Activated naive CD8-positive, alpha-beta T cell (primary cell): Measurements from ENCODE around the gene PCNX3.
"Not testable (repeated sequence)": the region's sequence is repeated elsewhere in the genome, so short reads cannot be mapped to it uniquely, and the experiment has no call there.

Experiments
- H3K27ac Mint-ChIP-seq: one replicate; pipeline ENCODE4 v1.8.0; 2021; ENCODE audit warnings: mixed read lengths
- H3K27me3 Mint-ChIP-seq: one replicate; pipeline ENCODE4 v1.8.0; 2021; ENCODE audit warnings: mixed read lengths
- H3K36me3 Mint-ChIP-seq: one replicate; pipeline ENCODE4 v1.8.0; 2021; ENCODE audit warnings: mixed read lengths
- H3K4me1 Mint-ChIP-seq: one replicate; pipeline ENCODE4 v1.8.0; 2021; ENCODE audit warnings: low read depth, mixed read lengths
- H3K4me3 Mint-ChIP-seq: one replicate; pipeline ENCODE4 v1.8.0; 2021; ENCODE audit warnings: mild to moderate bottlenecking, mixed read lengths
- H3K9me3 Mint-ChIP-seq: one replicate; pipeline ENCODE4 v1.8.0; 2021; ENCODE audit warnings: low read depth, mixed read lengths

The PCNX3 gene

DNA sequence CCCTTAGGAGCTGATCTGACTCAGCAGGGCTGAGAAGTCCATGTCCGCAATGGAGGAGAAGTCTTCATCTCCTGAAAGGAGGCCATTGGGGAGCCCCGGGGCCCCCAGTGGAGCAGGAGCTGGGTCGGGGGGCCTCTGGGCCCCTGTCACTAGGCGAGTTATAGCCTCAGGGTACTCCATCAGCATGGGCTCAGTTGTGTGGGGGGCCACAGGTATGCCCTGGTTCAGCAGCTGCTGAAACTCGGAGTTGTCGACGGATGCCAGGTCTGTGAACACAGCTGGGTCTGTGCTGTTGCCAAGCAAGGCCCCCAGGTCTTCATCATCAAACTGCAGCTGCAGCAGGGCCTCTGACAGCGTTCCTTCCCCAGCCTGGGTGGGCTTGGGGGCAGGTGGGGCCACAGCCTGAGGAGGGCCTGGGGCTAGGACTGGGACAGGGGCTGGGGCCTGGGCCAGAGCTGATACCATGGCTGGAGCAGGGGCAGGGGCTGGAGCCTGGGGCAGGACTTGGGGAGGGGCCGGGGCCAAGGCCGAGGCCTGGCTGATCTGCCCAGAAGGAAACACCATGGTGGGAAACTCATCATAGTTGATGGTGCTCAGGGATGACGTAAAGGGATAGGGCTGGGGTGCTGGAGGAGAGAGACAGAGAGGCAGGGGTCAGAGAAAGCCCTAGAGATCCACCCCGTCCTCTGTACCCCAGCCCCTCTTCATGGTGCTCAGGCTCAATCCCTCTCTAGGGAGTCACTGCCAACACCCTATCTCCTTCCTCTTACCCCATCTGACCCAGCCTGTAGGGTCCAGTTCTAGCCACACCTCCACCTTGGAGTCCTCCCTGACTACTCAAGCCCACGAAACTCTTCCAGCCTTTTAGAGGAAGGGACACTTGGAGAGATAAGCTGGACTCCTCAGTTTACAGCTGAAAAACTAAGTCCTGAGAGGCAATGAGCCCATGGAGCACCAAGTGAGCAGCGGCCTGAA, 39.1 kb downstream of the PCNX3 start:
- Mint-ChIP-seq H3K27ac (peak overlapping the region; percentile 41), H3K9me3 (no peaks in the 10 kb centered on the region), H3K4me1 (peaks cover 64% of the 10 kb centered on the region), H3K36me3 (no peaks in the 10 kb centered on the region), H3K4me3 (no peak overlapping the region), H3K27me3 (no peaks in the 10 kb centered on the region)

DNA sequence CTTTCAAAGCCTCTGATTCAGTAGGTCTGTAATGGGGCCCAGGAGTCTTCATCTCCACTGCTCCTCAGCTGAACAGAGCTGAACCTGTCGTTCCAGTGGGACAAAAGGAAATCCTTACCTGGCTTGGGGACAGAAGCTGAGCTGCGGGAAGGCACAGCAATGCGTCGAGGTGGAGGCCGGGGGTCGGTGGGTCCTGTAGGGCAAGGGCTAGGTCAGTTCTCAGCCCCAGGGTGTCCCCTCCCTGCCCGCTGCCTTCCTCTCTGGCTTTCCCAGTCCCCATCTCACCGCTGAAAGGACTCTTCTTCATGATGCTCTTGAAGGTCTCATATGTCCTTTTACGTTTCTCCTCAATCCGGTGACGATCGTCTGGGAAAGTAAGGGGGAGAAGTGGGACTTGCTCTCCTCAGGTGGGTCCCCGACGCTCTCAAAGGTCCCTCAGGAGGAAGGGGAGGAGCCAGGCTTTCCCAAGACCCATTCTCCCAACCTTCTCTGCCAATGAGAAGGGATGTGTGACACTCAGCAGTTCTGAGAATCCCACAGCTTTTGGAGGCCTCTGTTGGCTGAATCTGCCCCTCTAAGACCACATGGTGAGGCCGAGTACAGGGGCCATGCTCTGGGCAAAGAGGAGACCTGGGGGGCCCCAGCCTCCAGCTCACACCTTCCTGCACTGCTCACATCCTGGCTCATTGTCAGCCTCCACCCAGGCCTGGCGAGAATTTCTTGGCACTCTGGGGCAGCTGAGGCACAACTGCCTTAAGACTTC, 40.2 kb downstream of the PCNX3 start:
- H3K27me3 Mint-ChIP-seq = no peaks in the 10 kb centered on the region
- H3K27ac Mint-ChIP-seq = peak overlapping the region; percentile 62
- no peaks in the 10 kb centered on the region for H3K36me3 Mint-ChIP-seq
- H3K4me1 Mint-ChIP-seq = peaks cover 72% of the 10 kb centered on the region
- H3K9me3 Mint-ChIP-seq = no peaks in the 10 kb centered on the region
- peak overlapping the region; percentile 30 for H3K4me3 Mint-ChIP-seq

DNA sequence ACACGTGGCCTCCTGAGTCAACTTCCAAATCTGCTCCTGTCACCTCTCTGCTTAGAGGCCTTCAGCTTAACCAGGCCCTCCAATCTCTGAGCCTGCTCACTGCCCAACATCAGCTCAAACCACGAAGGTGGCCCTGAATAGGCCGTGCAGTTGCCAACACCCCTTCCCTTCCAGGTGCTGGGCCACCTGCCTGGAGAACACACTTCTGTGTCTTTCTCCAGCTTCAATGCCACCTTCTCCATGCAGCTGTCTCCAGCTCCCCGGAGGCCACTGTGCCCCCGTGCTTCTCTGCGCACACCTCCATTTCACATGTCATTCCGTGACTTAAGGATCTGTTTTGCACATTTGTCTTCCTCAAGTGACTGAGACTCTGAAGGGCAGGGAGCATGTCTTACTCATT, 41.9 kb downstream of the PCNX3 start:
- H3K27ac Mint-ChIP-seq = peak overlapping the region; percentile 73
- H3K4me3 Mint-ChIP-seq = peak overlapping the region; percentile 13
- no peaks in the 10 kb centered on the region for H3K9me3 Mint-ChIP-seq
- H3K36me3 Mint-ChIP-seq = no peaks in the 10 kb centered on the region
- H3K4me1 Mint-ChIP-seq = peaks cover 66% of the 10 kb centered on the region
- H3K27me3 Mint-ChIP-seq = no peaks in the 10 kb centered on the region

DNA sequence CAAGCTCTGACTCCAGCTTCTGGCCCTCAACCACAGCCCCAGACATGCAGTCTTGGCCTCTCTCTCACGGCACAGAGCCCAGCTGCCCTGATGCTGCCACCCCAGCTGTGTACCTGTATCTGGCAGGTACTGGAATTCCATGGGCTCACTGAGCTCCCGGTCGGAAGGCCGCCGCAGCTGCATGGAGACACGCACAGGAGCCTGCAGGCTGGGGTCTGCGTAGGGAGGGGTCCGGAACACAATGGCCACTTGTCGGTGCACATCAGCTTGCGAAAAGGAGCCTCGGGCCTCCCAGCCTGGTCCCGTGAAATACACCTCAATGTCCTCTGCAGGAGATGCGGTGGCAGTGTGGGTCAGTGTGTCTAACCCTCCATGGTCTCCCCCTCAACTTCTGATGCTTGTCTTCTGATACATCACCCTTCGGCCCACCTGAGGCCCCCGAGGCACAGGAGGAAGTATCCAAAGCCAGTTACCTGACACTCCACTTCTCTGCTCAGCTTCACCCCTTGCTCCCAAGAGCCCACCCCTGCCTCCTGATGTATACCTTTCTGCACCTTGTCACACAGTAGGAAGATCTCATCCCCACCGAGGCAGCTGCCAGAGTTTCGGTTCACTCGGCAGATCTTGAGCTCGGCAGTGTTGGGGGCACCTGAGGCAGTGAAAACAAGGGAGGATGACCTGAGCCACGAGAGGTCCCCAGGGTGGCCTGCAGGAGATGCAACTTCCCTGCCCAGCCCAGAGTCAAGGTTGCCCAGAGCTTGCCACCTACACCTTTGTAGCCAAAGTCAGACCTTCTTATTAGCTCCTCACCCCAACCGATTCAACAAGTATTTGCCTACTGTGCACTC, 42.8 kb downstream of the PCNX3 start:
- peak overlapping the region; percentile 81 for H3K27ac Mint-ChIP-seq
- H3K4me3 Mint-ChIP-seq = no peak overlapping the region
- H3K27me3 Mint-ChIP-seq = no peaks in the 10 kb centered on the region
- peaks cover 58% of the 10 kb centered on the region for H3K4me1 Mint-ChIP-seq
- no peaks in the 10 kb centered on the region for H3K9me3 Mint-ChIP-seq
- H3K36me3 Mint-ChIP-seq = no peaks in the 10 kb centered on the region

DNA sequence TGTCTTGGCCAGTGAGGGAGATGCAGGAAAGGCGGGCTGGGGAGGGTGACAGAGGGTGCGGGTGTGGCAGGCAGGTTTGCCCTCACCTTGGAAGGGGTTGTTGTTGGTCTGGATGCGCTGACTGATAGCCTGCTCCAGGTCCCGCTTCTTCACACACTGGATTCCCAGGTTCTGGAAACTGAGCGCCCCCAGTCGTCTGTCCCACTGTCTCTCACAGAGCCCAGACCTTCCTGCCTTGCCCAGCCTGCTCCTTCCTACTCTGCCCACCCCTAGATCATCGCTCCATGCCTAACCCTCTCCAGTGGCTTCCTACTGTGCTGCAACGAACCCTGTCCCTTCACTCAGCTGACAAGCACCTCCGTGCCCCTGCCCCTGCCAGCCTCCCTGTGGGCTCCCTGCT, 44.5 kb downstream of the PCNX3 start:
- H3K4me1 Mint-ChIP-seq = peaks cover 52% of the 10 kb centered on the region
- H3K9me3 Mint-ChIP-seq = no peaks in the 10 kb centered on the region
- H3K36me3 Mint-ChIP-seq = no peaks in the 10 kb centered on the region
- no peaks in the 10 kb centered on the region for H3K27me3 Mint-ChIP-seq
- peak overlapping the region; percentile 90 for H3K27ac Mint-ChIP-seq
- peak overlapping the region; percentile 66 for H3K4me3 Mint-ChIP-seq

DNA sequence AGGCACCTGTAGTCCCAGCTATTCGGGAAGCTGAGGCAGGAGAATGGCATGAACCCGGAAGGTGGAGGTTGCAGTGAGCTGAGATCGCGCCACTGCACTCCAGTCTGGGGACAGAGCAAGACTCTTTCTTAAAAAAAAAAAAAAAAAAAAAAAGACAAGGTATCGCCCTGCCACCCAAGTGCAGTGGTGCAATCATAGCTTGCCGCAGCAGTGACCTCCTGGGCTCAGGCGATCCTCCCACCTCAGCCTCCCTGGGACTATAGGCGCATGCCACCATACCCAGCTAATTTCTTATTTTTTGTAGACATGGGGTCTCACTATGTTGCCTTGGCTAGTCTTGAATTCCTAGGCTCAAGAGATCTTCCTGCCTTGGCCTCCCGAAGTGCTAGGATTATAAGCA, 45.3 kb downstream of the PCNX3 start:
- peak overlapping the region; percentile 90 for H3K27ac Mint-ChIP-seq
- H3K9me3 Mint-ChIP-seq, H3K27me3 Mint-ChIP-seq, H3K36me3 Mint-ChIP-seq: not testable (repeated sequence)
- H3K4me1 Mint-ChIP-seq = peaks cover 47% of the 10 kb centered on the region
- peak overlapping the region; percentile 90 for H3K4me3 Mint-ChIP-seq

DNA sequence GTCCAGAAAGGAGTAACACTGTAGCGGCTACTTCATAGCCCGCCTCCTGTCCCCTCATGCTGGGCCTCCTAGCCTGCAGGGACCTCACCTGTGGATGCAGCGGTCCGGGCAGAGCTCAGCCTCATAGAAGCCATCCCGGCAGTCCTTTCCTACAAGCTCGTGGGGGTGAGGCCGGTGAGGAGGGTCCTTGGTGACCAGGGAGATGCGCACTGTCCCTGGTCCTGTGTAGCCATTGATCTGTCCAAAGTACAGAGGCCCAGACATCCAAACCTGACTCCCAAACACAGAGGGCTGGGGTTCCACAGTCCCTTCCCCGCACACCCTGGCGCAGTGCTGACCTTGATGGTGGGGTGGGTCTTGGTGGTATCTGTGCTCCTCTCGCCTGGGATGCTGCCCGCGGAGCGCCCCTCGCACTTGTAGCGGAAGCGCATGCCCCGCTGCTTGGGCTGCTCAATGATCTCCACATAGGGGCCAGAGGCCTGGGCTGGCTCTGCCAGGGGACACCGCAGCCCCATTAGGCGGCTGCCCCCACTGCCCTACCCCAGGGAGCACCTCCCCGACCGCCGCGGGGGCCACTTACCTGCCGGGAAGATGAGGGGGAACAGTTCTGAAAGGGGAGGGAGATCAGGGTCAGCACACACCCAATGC, 46.1 kb downstream of the PCNX3 start:
- Mint-ChIP-seq H3K27ac (peak overlapping the region; percentile 68), H3K4me1 (peaks cover 43% of the 10 kb centered on the region), H3K36me3 (no peaks in the 10 kb centered on the region), H3K27me3 (no peaks in the 10 kb centered on the region), H3K4me3 (peak overlapping the region; percentile 90), H3K9me3 (no peaks in the 10 kb centered on the region)

DNA sequence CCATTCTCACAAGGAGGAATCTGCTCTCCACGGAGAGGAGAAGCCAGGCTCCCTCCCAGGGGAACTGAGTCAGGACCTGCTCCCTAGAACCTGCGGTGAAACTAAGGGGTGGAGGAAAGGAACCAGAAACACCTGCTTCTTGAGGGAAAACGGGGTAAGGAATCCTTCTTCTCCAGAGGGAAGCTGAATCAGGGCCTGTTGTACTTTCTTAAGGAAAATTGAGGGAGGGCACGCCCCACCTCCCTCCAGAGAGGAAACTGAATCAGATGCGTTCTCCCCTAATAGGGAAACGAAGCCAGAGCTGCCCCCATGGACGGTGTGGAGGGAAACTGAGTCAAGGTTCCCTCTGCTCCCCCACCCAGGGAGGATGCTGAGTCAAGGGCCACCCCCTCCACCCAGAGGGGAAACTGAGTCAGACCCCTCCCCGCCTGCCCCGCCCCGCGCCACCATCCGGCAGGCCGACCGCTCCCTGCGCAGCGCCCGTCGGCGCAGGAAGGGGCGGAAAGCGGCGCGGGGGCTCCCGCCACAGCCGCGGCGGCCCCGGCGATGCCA, 46.7 kb downstream of the PCNX3 start:
- H3K27me3 Mint-ChIP-seq = no peaks in the 10 kb centered on the region
- H3K4me3 Mint-ChIP-seq = peak overlapping the region; percentile 90
- no peaks in the 10 kb centered on the region for H3K9me3 Mint-ChIP-seq
- peaks cover 38% of the 10 kb centered on the region for H3K4me1 Mint-ChIP-seq
- no peaks in the 10 kb centered on the region for H3K36me3 Mint-ChIP-seq
- peak overlapping the region; percentile 68 for H3K27ac Mint-ChIP-seq

DNA sequence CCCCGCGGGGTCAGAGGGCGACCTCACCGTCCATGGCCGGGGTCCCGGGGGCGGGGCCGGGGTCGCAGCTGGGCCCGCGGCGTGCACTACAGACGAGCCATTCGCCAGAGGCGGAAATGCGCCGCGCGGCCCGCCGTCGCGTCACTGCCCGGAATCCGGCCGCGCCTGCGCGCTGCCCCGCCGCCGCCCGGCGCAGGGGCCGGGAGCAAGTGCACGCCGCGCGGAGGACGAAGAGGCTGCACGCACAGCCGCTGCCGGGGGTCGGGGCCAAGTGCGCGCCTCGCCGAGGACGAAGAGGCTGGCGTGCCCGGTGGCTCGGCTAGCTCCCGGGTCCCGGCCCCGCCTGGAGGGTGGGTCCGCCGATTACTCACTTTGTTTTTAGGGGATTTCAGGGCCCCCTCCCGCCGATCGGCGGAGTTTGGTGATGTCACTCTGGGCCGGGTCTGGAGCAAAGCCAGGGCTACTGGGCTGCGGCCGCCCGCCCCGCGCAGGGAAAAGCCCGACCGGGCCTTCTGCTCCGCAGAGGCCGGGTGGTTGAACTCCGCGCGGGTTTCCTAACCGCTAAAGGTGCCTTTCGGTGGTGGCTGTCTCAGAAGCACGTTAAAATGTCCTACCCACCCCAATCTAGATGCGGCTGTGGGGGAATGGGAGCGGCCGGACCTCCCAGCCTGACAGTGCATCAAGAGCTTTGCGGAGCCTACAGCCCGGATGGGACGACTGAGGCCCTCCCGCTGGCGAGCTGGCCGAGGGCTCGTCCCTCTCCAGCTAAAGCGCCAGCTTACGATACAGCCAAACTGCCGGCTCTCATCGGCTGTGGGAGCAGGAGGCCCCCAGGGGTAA, 47.4 kb downstream of the PCNX3 start, which contains the start of gene RELA:
TSS of gene RELA (minus strand) at position 118 of the 840 bp plus-strand sequence. CDS start at position 34, 84 bp downstream.
- no peaks in the 10 kb centered on the region for H3K27me3 Mint-ChIP-seq
- peak within 1 kb of the TSS; percentile 87 for H3K27ac Mint-ChIP-seq
- no peaks in the 10 kb centered on the region for H3K36me3 Mint-ChIP-seq
- peak within 1 kb of the TSS; percentile 90 for H3K4me3 Mint-ChIP-seq
- no peaks in the 10 kb centered on the region for H3K9me3 Mint-ChIP-seq
- H3K4me1 Mint-ChIP-seq = peaks cover 36% of the 10 kb centered on the region

DNA sequence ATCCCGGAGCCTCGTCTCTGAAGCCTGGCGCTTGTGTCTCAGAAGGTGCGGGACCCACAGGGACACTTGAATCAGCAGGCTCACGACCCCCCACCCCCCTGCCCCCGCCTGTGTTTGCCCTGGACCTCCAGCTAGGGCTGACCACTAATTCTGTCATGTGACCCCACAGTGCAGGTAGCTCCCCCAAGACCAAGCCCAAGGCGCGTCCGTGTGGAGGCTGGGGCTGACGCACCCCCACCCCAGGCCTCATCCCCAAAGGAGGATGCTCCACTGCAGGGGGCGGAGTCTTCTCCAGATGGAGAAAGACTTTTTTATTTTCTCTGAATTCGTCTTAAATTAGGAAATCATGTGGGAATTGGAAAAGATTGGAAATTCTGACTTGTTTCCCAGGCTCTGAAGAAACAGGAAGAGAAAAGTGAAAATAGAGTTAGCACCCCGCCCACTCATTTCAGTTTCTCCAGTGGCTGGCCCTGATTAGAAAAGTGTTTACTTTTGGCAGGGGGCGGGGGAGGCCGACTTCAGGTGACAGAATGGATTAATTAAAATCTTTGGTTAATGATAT, 48.1 kb downstream of the PCNX3 start:
- Mint-ChIP-seq H3K36me3 (no peaks in the 10 kb centered on the region), H3K9me3 (no peaks in the 10 kb centered on the region)

DNA sequence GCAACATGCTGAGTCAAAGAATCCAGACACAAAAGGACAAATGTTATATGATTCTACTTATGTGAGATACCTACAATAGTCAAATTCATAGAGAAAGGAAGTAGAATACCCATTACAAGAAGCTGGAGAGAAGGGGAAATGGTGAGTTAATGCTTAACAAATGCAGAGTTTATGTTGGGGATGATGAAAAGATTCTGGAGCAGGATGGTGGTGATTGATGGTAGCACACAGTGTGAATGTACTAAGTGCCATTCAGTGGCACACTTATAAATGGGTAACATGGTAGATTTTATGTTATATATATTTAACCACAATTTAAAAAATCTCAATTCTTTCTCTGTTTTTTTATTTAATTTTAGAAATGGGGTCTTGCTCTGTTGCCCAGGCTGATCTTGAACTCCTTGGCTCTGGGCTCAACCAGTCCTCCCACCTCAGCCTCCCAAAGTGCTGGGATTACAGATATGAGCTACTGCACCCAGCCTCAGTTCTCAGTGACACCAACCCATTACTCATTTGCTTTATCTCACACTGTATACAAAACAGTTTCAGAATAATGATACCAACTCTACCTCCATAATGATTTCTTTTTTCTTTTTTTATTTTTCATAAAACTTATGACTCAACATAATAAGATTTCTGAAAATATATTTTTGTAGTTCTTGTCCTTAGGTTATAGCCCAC, 56.7 kb downstream of the PCNX3 start:
- Mint-ChIP-seq H3K27ac (no peak overlapping the region), H3K36me3 (no peaks in the 10 kb centered on the region), H3K27me3 (no peaks in the 10 kb centered on the region), H3K4me3 (no peak overlapping the region), H3K4me1 (peaks cover 2% of the 10 kb centered on the region), H3K9me3 (no peaks in the 10 kb centered on the region)

More for the DNA sequence above, 48.1 kb downstream of the PCNX3 start:
- peak overlapping the region; percentile 87 for H3K27ac Mint-ChIP-seq
- peak overlapping the region; percentile 87 for H3K4me3 Mint-ChIP-seq
- no peaks in the 10 kb centered on the region for H3K27me3 Mint-ChIP-seq
- H3K4me1 Mint-ChIP-seq = peaks cover 34% of the 10 kb centered on the region

DNA sequence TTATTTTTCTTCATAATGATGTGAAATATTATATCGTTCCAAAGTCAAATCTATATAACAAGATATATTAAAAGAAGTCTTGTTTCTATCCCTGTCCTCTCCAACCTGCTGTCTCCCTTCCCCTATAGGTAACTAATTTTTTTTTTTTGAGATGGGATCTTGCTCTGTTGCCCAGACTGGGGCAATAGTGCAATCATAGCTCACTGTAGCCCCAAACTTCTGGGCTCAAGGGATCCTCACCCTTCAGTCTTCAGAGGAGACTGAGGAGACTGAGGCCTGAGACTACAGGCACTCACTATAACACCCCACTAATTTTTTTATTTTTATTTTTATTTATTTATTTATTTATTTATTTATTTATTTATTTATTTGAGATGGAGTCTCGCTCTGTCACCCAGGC, 57.4 kb downstream of the PCNX3 start:
- Mint-ChIP-seq H3K4me1 (peaks cover 2% of the 10 kb centered on the region), H3K27ac (no peak overlapping the region), H3K9me3 (no peaks in the 10 kb centered on the region), H3K36me3 (no peaks in the 10 kb centered on the region), H3K27me3 (no peaks in the 10 kb centered on the region), H3K4me3 (no peak overlapping the region)
